ENCODE results near the gene STAC3.

- TF ChIP-seq, protein P1, sequence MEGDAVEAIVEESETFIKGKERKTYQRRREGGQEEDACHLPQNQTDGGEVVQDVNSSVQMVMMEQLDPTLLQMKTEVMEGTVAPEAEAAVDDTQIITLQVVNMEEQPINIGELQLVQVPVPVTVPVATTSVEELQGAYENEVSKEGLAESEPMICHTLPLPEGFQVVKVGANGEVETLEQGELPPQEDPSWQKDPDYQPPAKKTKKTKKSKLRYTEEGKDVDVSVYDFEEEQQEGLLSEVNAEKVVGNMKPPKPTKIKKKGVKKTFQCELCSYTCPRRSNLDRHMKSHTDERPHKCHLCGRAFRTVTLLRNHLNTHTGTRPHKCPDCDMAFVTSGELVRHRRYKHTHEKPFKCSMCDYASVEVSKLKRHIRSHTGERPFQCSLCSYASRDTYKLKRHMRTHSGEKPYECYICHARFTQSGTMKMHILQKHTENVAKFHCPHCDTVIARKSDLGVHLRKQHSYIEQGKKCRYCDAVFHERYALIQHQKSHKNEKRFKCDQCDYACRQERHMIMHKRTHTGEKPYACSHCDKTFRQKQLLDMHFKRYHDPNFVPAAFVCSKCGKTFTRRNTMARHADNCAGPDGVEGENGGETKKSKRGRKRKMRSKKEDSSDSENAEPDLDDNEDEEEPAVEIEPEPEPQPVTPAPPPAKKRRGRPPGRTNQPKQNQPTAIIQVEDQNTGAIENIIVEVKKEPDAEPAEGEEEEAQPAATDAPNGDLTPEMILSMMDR (IDR thresholded peaks at IDR 0.05): no peak
- TF ChIP-seq POLR2A (IDR thresholded peaks at IDR 0.05) (no peak), EP300 (IDR thresholded peaks at IDR 0.05) (no peak)
These were observed 15.3 kb downstream of the STAC3 start for GRCh38 chr12:57235728-57236131.
